CD4-positive, CD25-positive, alpha-beta regulatory T cell (primary cell): Measurements from ENCODE around the gene INCA1. TPM values are rescaled to one million over a fixed set of nuclear protein-coding genes. Genes with fewer than 3 reads are reported as not detected.
A peak's percentile ranks its signal among the peaks of the same experiment; 100 is the strongest.

Experiments used
- ATAC-seq, 2 donors: fragments of 150-1000 bp; cut with Tn5 transposase; one replicate each; pipeline ENCODE4 v1.10.0; 2021; ENCODE audit warnings: low read depth in 2 of 2, moderate number of reproducible peaks in 2 of 2, moderate library complexity in 1 of 2
- DNase-seq, 3 donors: peaks; one replicate each; pipeline versions ENCODE4 v3.0.0 to v3.0.0-alpha.2; 2012 to 2022; ENCODE audit warnings: mixed read lengths in 1 of 3
- H3K27ac ChIP-seq: one replicate; pipeline ENCODE4 v1.7.0; 2013; ENCODE audit warnings: mild to moderate bottlenecking, low read length; ENCODE audit not compliant: insufficient read depth, poor library complexity, severe bottlenecking
- H3K27me3 ChIP-seq: one replicate; pipeline ENCODE4 v1.7.0; 2013; ENCODE audit warnings: low read length; ENCODE audit not compliant: control insufficient read depth, insufficient read depth
- H3K36me3 ChIP-seq: one replicate; pipeline ENCODE4 v1.7.0; 2013; ENCODE audit warnings: mild to moderate bottlenecking, low read length, moderate library complexity; ENCODE audit not compliant: control insufficient read depth, insufficient read depth
- H3K4me1 ChIP-seq: 2 replicates; pipeline ENCODE4 v1.7.0; 2013; ENCODE audit warnings: mild to moderate bottlenecking, low read length; ENCODE audit not compliant: insufficient read depth, control insufficient read depth, poor library complexity, severe bottlenecking
- H3K4me3 ChIP-seq: one replicate; pipeline ENCODE4 v1.7.0; 2013; ENCODE audit warnings: low read depth, mild to moderate bottlenecking, low read length, moderate library complexity
- H3K9me3 ChIP-seq, 2 experiments: 1 replicate in 1 of 2; 2 replicates in 1 of 2; pipeline ENCODE4 v1.7.0; 2013; ENCODE audit warnings: low read length in 2 of 2, mild to moderate bottlenecking in 1 of 2, moderate library complexity in 1 of 2; ENCODE audit not compliant: control insufficient read depth in 2 of 2
- H3K27ac Mint-ChIP-seq, 3 donors: one replicate each; pipeline ENCODE4 v1.8.0; 2020 to 2022; ENCODE audit warnings: mild to moderate bottlenecking in 3 of 3, mixed read lengths in 3 of 3, moderate library complexity in 2 of 3
- H3K27me3 Mint-ChIP-seq: one replicate; pipeline ENCODE4 v1.8.0; 2022; ENCODE audit warnings: mild to moderate bottlenecking, mixed read lengths
- H3K36me3 Mint-ChIP-seq: one replicate; pipeline ENCODE4 v1.8.0; 2020; ENCODE audit warnings: mixed read lengths
- H3K4me1 Mint-ChIP-seq, 4 donors: one replicate each; pipeline ENCODE4 v1.8.0; 2020 to 2022; ENCODE audit warnings: mixed read lengths in 4 of 4, mild to moderate bottlenecking in 1 of 4
- H3K4me3 Mint-ChIP-seq, 4 donors: one replicate each; pipeline ENCODE4 v1.8.0; 2020 to 2022; ENCODE audit warnings: mild to moderate bottlenecking in 4 of 4, mixed read lengths in 4 of 4, moderate library complexity in 3 of 4
- H3K9me3 Mint-ChIP-seq, 7 donors: one replicate each; pipeline ENCODE4 v1.8.0; 2020 to 2022; ENCODE audit warnings: mixed read lengths in 7 of 7, mild to moderate bottlenecking in 3 of 7, moderate library complexity in 2 of 7
- polyA plus RNA-seq, 4 donors: library from polyadenylated mRNA; unstranded; fragments of 300-500 nt; fragmentation: Illumina TruSeq; gene quantifications; one replicate each; pipeline ENCODE4 v1.2.3, GENCODE V29; 2021
- total RNA-seq: library from RNA; stranded (reverse); gene quantifications from one replicate; pipeline ENCODE4 v1.2.3, GENCODE V29; 2022

Gene INCA1
- total and polyA plus RNA-seq, 5 donors from 2014 or later = 0.99 TPM; not detected in 4

GRCh38 chr17:4973256-4974114, 23.8 kb downstream of the INCA1 start:
- Mint-ChIP-seq H3K9me3 (no peaks in the 10 kb centered on the region), H3K27me3 (no peaks in the 10 kb centered on the region), H3K4me1 (peaks cover 0 to 20% (median 16%) of the 10 kb centered on the region in 4 donors), H3K36me3 (peaks cover 50% of the 10 kb centered on the region), H3K27ac (peak overlapping the region in 1 of 3 donors; percentile 12), H3K4me3 (no peak overlapping the region)
- Histone ChIP-seq H3K36me3 (peaks cover 56% of the 10 kb centered on the region), H3K4me3 (no peak overlapping the region), H3K4me1 (peaks cover 15% of the 10 kb centered on the region), H3K9me3 (no peaks in the 10 kb centered on the region), H3K27me3 (no peaks in the 10 kb centered on the region), H3K27ac (no peak overlapping the region)
- DNase-seq = no peak
- no peak for ATAC-seq

DNA sequence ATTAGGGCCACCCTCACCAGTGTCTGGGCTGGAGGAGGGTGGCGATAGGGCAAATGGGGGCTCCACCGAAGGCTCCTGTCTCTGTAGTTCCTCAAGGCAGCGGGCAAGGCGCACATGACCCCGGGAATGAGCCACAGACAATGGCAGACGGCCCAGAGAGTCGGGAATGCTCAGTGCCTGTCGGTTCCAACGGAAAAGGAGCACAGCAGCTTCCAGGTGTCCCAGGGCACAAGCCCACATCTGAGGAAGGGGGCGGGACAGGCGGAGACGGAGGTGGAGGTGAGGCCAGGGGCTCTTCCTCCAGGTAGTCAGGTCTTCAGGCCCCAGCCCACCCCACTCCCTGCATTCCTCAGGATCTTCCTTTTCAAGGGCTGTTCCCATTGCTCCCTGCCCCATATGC, 24.6 kb downstream of the INCA1 start:
- peaks cover 48% of the 10 kb centered on the region for H3K36me3 ChIP-seq
- H3K4me1 ChIP-seq = peaks cover 21% of the 10 kb centered on the region
- no peaks in the 10 kb centered on the region for H3K9me3 Mint-ChIP-seq
- H3K4me1 Mint-ChIP-seq = peaks cover 0 to 20% (median 16%) of the 10 kb centered on the region in 4 donors
- DNase-seq (no peak), ATAC-seq (no peak)
- H3K9me3 ChIP-seq = no peaks in the 10 kb centered on the region
- H3K4me3 ChIP-seq = no peak overlapping the region
- H3K36me3 Mint-ChIP-seq = peaks cover 48% of the 10 kb centered on the region
- H3K27ac Mint-ChIP-seq = peak overlapping the region in 1 of 3 donors; percentile 25
- H3K27me3 ChIP-seq = no peaks in the 10 kb centered on the region
- no peak overlapping the region for H3K4me3 Mint-ChIP-seq
- H3K27ac ChIP-seq = no peak overlapping the region
- H3K27me3 Mint-ChIP-seq = no peaks in the 10 kb centered on the region

GRCh38 chr17:4972322-4972721, 25.0 kb downstream of the INCA1 start:
- Mint-ChIP-seq H3K27ac (peak overlapping the region in 1 of 3 donors; percentile 25), H3K36me3 (peaks cover 45% of the 10 kb centered on the region), H3K27me3 (no peaks in the 10 kb centered on the region), H3K4me3 (no peak overlapping the region), H3K9me3 (no peaks in the 10 kb centered on the region), H3K4me1 (peaks cover 0 to 20% (median 16%) of the 10 kb centered on the region in 4 donors)
- ATAC-seq (no peak), DNase-seq (no peak)
- H3K27ac ChIP-seq = no peak overlapping the region
- peaks cover 23% of the 10 kb centered on the region for H3K4me1 ChIP-seq
- no peak overlapping the region for H3K4me3 ChIP-seq
- peaks cover 44% of the 10 kb centered on the region for H3K36me3 ChIP-seq
- H3K27me3 ChIP-seq = no peaks in the 10 kb centered on the region
- H3K9me3 ChIP-seq = no peaks in the 10 kb centered on the region

- Mint-ChIP-seq H3K27me3 (no peaks in the 10 kb centered on the region), H3K4me3 (no peak overlapping the region), H3K4me1 (peaks cover 0 to 20% (median 16%) of the 10 kb centered on the region in 4 donors), H3K9me3 (no peaks in the 10 kb centered on the region), H3K27ac (no peak overlapping the region), H3K36me3 (peaks cover 40% of the 10 kb centered on the region)
- H3K4me1 ChIP-seq = peaks cover 25% of the 10 kb centered on the region
- no peak overlapping the region for H3K27ac ChIP-seq
- no peaks in the 10 kb centered on the region for H3K9me3 ChIP-seq
- ATAC-seq (no peak), DNase-seq (no peak)
- no peak overlapping the region for H3K4me3 ChIP-seq
- H3K27me3 ChIP-seq = no peaks in the 10 kb centered on the region
- H3K36me3 ChIP-seq = peaks cover 39% of the 10 kb centered on the region
Measured at GRCh38 chr17:4971826-4972225, 25.5 kb downstream of the INCA1 start.

DNA sequence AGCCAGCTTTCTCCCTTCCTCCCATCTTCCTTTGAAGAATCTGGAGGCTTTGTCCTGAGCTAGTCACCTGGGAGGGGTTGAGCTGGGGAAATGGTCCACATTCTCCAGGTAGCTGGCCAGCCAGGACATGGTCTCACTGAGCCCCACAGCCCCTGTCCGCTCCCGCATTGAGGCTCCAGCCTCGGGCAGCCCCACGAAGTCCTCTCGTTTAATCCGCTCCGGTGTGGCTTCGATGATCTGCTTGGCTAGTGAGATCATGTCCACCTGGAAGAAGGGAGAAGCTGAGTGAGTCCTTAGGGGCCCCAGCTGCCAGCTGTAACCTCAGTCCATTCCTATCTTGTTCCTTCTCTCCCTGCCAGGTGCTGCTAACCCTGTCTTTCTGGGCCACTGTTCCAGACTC, 27.0 kb downstream of the INCA1 start:
- no peak overlapping the region for H3K27ac ChIP-seq
- H3K4me3 ChIP-seq = no peak overlapping the region
- H3K9me3 Mint-ChIP-seq = no peaks in the 10 kb centered on the region
- H3K4me1 ChIP-seq = peaks cover 31% of the 10 kb centered on the region
- peaks cover 40% of the 10 kb centered on the region for H3K36me3 Mint-ChIP-seq
- H3K27me3 Mint-ChIP-seq = no peaks in the 10 kb centered on the region
- peaks cover 34% of the 10 kb centered on the region for H3K36me3 ChIP-seq
- H3K4me3 Mint-ChIP-seq = peak overlapping the region in 3 of 4 donors; percentile 15 to 67 (median 64)
- no peaks in the 10 kb centered on the region for H3K27me3 ChIP-seq
- H3K27ac Mint-ChIP-seq = peak overlapping the region in 1 of 3 donors; percentile 87
- no peak for DNase-seq
- no peaks in the 10 kb centered on the region for H3K9me3 ChIP-seq
- no peak for ATAC-seq
- H3K4me1 Mint-ChIP-seq = peaks cover 6 to 26% (median 23%) of the 10 kb centered on the region in 4 donors

- peak overlapping the region; percentile 11 for H3K27ac ChIP-seq
- Mint-ChIP-seq H3K4me1 (peaks cover 6 to 27% (median 22%) of the 10 kb centered on the region in 4 donors), H3K27ac (peak overlapping the region in 1 of 3 donors; percentile 96), H3K4me3 (no peak overlapping the region), H3K9me3 (no peaks in the 10 kb centered on the region), H3K27me3 (no peaks in the 10 kb centered on the region), H3K36me3 (peaks cover 36% of the 10 kb centered on the region)
- H3K9me3 ChIP-seq = no peaks in the 10 kb centered on the region
- peaks cover 31% of the 10 kb centered on the region for H3K4me1 ChIP-seq
- peaks cover 31% of the 10 kb centered on the region for H3K36me3 ChIP-seq
- no peaks in the 10 kb centered on the region for H3K27me3 ChIP-seq
- peak overlapping the region; percentile 44 for H3K4me3 ChIP-seq
- ATAC-seq (no peak), DNase-seq (no peak)
Measured at GRCh38 chr17:4969551-4970173, 27.7 kb downstream of the INCA1 start.

DNA sequence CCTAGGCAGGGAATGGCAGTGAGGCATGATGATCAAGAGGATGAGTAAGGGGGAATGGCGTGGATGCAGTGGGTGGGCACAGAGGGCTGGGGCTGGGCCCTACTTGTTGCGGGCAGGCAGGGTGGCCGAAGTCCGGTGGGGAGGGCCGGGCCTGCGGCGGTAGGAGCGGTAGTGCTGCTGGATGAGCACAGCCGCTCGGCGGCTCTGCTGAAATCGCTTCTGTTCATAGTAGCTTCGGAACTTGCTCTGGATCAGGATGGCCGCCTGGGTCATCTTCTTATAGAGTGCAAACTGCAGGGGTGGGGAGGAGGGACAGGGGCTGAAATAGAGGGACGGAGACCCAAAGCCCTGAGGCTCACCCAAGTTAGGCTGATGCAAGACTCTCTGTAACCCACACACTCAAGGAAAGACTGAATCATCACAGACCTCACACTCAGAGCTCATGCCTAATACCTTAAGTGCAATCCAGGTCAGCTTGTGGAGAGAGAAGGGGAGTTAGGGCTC, 28.2 kb downstream of the INCA1 start:
- Histone ChIP-seq H3K27ac (peak overlapping the region; percentile 88), H3K9me3 (no peaks in the 10 kb centered on the region), H3K36me3 (peaks cover 25% of the 10 kb centered on the region), H3K4me1 (peaks cover 31% of the 10 kb centered on the region), H3K4me3 (peak overlapping the region; percentile 69), H3K27me3 (no peaks in the 10 kb centered on the region)
- DNase-seq (peak in 1 of 3 donors; percentile 28), ATAC-seq (no peak)
- peaks cover 6 to 27% (median 22%) of the 10 kb centered on the region in 4 donors for H3K4me1 Mint-ChIP-seq
- H3K4me3 Mint-ChIP-seq = no peak overlapping the region
- H3K27ac Mint-ChIP-seq = peak overlapping the region in 1 of 3 donors; percentile 96
- no peaks in the 10 kb centered on the region for H3K27me3 Mint-ChIP-seq
- no peaks in the 10 kb centered on the region for H3K9me3 Mint-ChIP-seq
- peaks cover 32% of the 10 kb centered on the region for H3K36me3 Mint-ChIP-seq
